ENCODE measurements around the gene CD274. TPM values are rescaled to one million over a fixed set of nuclear protein-coding genes. Genes with fewer than 3 reads are reported as not detected.
"Not testable (repeated sequence)": the region's sequence is repeated elsewhere in the genome, so short reads cannot be mapped to it uniquely, and the experiment has no call there.

CD274 gene
- total RNA-seq, 1 experiment from 2014 or later = 7.3 TPM

GRCh38 chr9:5488221-5489008 is 38.1 kb downstream of the CD274 start:
- DNase-seq (ENCODE audit: low read depth) = no peak
- in situ Hi-C loops (cut with HindIII; ENCODE audit: low pct_unique_long_range_greater_than_20kb, low sequenced_read_pairs) = no loop called here

- in situ Hi-C loops (cut with HindIII; ENCODE audit: low pct_unique_long_range_greater_than_20kb, low sequenced_read_pairs) = no loop called here
- no peak for DNase-seq (ENCODE audit: low read depth)
Observed at GRCh38 chr9:5489630-5490490, 39.5 kb downstream of the CD274 start.

- DNase-seq (ENCODE audit: low read depth) = peak; percentile 4
- in situ Hi-C loops (cut with HindIII; ENCODE audit: low pct_unique_long_range_greater_than_20kb, low sequenced_read_pairs) = no loop called here
Observed at GRCh38 chr9:5492965-5493678, 42.8 kb downstream of the CD274 start.

GRCh38 chr9:5493679-5494511 is 43.6 kb downstream of the CD274 start:
- in situ Hi-C loops (cut with HindIII; ENCODE audit: low pct_unique_long_range_greater_than_20kb, low sequenced_read_pairs) = no loop called here
- DNase-seq (ENCODE audit: low read depth) = peak; percentile 3

- in situ Hi-C loops (cut with HindIII; ENCODE audit: low pct_unique_long_range_greater_than_20kb, low sequenced_read_pairs); DNase-seq (ENCODE audit: low read depth): not testable (repeated sequence)
Observed at GRCh38 chr9:5494765-5495164, 44.4 kb downstream of the CD274 start.

GRCh38 chr9:5499157-5499556 is 48.8 kb downstream of the CD274 start:
- in situ Hi-C loops (cut with HindIII; ENCODE audit: low pct_unique_long_range_greater_than_20kb, low sequenced_read_pairs) = no loop called here
- no peak for DNase-seq (ENCODE audit: low read depth)

- in situ Hi-C loops (cut with HindIII; ENCODE audit: low pct_unique_long_range_greater_than_20kb, low sequenced_read_pairs) = no loop called here
Observed at GRCh38 chr9:5499889-5500398, 49.6 kb downstream of the CD274 start.

GRCh38 chr9:5500441-5501235 is 50.3 kb downstream of the CD274 start:
- in situ Hi-C loops (cut with HindIII; ENCODE audit: low pct_unique_long_range_greater_than_20kb, low sequenced_read_pairs) = no loop called here
- no peak for DNase-seq (ENCODE audit: low read depth)

More at GRCh38 chr9:5499889-5500398, 49.6 kb downstream of the CD274 start:
- DNase-seq (ENCODE audit: low read depth) = no peak

GRCh38 chr9:5502553-5502952 is 52.2 kb downstream of the CD274 start:
- in situ Hi-C loops (cut with HindIII; ENCODE audit: low pct_unique_long_range_greater_than_20kb, low sequenced_read_pairs) = no loop called here
- DNase-seq (ENCODE audit: low read depth) = no peak

- DNase-seq (ENCODE audit: low read depth) = no peak
- in situ Hi-C loops (cut with HindIII; ENCODE audit: low pct_unique_long_range_greater_than_20kb, low sequenced_read_pairs) = no loop called here
Observed at GRCh38 chr9:5509573-5509972, 59.2 kb downstream of the CD274 start.

GRCh38 chr9:5510360-5510931 is 60.1 kb downstream of the CD274 start, which contains the start of gene PDCD1LG2:
TSS of gene PDCD1LG2 (plus strand) at chr9:5510531. CDS start at chr9:5522547, 12,016 bp downstream.
- no peak for DNase-seq (ENCODE audit: low read depth)
- in situ Hi-C loops (cut with HindIII; ENCODE audit: low pct_unique_long_range_greater_than_20kb, low sequenced_read_pairs) = no loop called here

GRCh38 chr9:5510989-5511388 is 60.6 kb downstream of the CD274 start:
- no peak for DNase-seq (ENCODE audit: low read depth)

GRCh38 chr9:5511476-5511875 is 61.1 kb downstream of the CD274 start:
- no peak for DNase-seq (ENCODE audit: low read depth)
- in situ Hi-C loops (cut with HindIII; ENCODE audit: low pct_unique_long_range_greater_than_20kb, low sequenced_read_pairs) = no loop called here

More at GRCh38 chr9:5510989-5511388, 60.6 kb downstream of the CD274 start:
- in situ Hi-C loops (cut with HindIII; ENCODE audit: low pct_unique_long_range_greater_than_20kb, low sequenced_read_pairs) = no loop called here

- in situ Hi-C loops (cut with HindIII; ENCODE audit: low pct_unique_long_range_greater_than_20kb, low sequenced_read_pairs) = no loop called here
- DNase-seq (ENCODE audit: low read depth) = no peak
Observed at GRCh38 chr9:5511935-5512580, 61.7 kb downstream of the CD274 start.

GRCh38 chr9:5512658-5513452 is 62.5 kb downstream of the CD274 start:
- in situ Hi-C loops (cut with HindIII; ENCODE audit: low pct_unique_long_range_greater_than_20kb, low sequenced_read_pairs) = no loop called here
- no peak for DNase-seq (ENCODE audit: low read depth)
